GM21367 (cell line): Measurements from ENCODE around the gene GABRR1.
A peak's percentile ranks its signal among the peaks of the same experiment; 100 is the strongest.
"Not testable (repeated sequence)": the region's sequence is repeated elsewhere in the genome, so short reads cannot be mapped to it uniquely, and the experiment has no call there.

ENCODE experiments used
- ATAC-seq: cut with Tn5 transposase; IDR thresholded peaks from one replicate; pipeline ENCODE4 v1.9.1; 2021; ENCODE audit not compliant: unreplicated experiment

Gene GABRR1

DNA sequence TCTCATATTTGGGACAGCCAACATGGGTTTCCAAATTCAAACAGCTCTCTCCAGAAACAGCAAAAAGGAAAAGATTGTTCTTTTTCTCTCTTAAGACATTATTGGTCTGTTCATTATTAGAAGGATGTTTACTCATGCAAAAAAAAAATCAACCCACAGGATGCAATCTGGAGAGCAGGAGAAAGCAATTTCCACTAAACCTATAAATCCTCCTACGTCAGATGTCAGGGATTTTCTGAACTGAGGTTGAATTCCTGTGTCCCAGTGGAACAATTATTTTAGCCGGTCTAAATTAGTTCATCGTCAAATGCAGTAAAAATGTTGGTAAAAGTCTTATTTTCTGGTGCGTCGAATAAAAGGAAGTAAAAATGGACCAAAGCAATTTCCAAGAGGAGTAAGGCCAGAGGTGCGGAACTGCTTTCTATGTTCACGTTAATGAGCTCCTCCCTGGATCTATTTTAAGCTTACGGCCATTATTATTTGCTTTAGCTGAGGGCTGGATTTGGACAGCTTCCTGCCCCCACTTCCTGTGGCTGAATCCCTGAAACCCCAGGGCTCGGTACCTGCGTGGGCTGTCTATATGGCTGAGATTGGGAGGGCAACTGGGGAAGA lies at the start of gene GABRR1:
GABRR1 (minus strand) TSS at position 60 of the 612 bp plus-strand sequence; CDS start at position 24, 36 bp downstream.
- no peak for ATAC-seq

DNA sequence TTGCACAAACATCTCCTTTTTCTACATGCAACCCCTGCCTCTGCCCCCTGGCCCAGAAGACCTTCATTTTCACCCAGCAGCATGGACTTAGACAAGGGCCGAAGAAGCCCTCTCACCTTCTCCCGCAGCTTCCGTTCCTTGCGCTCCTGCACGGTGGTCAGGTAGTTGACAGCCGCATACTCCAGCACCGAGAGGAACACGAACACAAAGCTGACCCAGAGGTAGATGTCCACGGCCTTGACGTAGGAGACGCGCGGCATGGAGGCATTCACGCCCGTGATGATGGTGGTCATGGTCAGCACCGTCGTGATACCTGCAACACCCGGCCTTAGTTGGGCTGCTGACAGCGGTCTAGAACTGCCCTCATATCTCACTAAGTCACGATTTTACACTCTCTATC lies 47.1 kb upstream of the GABRR1 start:
- ATAC-seq: no peak

DNA sequence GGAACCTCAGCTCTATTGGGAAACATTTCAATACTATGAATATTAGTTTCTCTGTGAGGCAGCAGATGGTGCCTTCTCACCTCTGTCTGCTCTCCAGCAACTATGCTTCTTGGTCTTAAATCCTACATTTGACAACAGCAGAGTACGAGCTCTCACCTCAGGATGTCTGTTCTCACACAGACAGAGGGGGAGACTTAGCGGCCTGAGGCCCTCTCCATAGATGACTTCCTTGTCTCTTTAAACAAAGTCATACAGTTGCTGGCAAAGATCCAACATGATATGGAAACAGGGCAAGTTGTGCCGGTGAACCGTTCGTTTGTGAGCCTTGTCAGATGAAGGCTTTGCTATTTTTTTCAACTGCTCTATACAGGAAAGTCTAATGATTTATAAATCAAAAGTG lies 43.7 kb upstream of the GABRR1 start:
- no peak for ATAC-seq

DNA sequence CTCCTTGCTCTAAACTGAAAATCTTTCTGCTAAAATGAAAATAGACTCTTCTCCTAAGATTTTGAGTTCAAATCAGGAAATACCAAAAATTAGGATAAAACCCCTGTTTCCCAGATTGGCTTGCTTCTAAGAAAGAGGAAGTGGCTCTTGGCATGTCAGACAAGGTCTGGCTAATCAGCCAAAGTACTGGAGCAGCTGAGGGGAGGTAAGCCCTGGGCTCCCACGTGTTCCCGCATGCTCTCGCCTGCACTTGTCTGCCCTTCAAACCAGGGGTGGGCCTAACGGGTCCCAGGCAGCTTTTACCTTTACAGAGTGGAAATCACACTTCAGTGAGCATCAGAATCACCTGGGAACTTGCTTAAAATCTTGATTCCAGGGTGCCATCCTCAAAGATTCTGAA lies 43.2 kb upstream of the GABRR1 start:
- no peak for ATAC-seq

DNA sequence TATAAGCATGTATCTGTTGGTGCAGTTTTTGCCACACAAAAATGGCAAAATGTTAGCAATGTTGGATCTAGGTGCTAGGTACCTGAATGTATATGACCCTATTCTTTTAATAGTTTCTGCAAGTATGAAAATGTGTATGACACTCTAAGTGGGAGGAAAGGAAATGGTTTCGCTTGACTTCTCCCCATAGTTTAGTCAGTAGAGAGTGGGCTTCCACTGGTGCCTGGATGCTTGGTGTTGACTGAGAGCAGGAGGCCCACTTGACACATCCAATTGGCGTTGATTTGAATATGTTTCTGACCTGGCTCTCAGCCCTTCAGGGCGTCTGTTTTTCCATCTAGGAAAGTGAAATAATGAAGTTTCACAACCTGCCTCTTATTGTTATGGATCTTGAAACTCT lies 41.8 kb upstream of the GABRR1 start:
- peak; percentile 57 for ATAC-seq

DNA sequence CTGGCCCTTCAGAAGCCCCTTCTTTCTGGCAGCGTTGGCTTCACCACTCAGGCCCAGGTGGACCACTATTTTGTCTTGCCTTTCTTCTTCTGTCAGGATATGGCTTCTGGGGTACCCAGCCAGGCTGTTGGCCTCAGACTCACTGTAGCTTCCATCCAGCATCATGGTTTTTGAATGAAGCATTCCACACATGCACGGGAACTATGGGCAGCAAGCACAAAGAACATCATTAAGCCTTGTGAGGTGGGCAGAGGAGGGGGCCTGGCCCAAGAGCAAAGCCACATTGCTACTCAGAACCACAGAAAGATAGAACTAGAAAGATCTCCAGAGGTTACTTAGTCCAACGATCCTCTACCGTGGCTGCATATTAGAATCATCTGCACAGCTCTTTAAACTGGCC lies 40.6 kb upstream of the GABRR1 start:
- ATAC-seq: no peak

DNA sequence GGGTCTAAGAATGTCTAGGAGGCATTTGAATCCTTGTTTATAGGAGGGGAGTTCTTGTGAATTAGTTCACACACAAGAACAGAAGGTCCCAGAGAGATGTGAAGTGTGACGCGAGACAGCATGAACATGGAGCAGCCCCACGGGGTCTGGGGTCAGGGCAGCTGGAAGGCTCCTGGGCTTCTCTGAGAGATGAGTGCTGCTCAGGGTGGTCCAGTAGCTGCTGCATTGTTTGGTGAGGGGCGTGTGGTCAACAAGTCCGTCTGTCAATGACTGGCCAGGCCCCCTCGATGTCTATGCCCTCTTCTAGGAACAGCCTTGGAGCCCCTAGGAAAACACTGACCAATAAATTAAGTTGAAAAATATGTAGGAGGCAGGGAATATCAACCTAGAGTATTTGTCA lies 40.2 kb upstream of the GABRR1 start:
- ATAC-seq: no peak

DNA sequence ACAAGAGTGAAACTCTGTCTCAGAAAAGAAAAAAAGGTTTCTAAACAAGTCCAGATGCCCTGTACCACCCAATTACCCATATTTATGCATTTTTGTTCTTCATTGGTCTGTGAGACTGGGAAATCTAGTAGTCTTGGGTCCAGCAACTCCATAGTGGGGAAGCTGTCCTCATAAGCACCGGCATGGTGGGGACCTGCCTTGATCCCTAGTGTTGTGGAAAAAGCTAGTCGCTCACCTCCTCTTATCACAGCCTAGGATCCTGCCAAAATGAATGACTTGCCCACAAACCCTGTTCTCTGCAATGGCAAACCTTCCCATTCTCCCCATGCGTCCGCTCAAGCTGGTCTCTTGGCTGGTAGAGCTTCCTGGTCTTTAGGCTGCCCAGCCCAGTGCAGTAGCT lies 38.3 kb upstream of the GABRR1 start:
- ATAC-seq: no peak

DNA sequence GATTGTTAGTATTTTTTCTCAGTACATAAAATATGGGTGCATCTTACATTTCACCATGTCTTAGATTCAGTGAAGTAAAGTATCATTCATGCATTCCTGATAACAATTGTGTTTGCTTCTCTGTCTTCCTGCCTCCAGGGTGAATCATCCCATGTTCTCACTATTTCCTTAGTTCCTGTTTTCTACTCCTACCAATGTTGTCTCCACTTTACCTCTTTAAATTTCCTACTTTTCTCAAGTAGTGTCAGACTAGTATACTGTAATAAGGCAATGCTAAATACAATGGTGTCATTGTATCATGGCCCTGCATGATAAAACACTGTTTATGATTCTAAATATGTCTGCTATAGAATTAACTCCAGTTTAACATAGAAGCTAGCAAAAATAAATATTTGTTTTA lies 37.4 kb upstream of the GABRR1 start:
- no peak for ATAC-seq

DNA sequence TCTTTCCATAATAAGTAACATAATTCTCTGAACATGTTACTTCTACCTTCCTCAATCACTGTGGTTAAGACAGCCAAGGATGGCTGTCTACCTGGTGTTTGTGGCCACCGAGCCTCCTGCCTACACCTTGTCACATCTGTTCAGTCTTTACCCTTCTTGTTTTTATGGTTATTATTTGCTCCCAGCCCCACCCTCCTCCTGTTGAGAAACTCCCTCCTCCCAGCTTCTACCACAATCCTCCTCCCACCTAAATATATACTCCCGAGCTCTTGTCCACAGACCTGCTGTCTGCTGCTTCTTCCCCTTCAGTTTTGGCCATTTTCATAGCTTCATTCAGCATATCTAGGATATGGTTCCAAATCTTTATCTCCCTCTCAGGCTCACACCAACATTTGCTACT lies 35.7 kb upstream of the GABRR1 start:
- ATAC-seq: no peak

DNA sequence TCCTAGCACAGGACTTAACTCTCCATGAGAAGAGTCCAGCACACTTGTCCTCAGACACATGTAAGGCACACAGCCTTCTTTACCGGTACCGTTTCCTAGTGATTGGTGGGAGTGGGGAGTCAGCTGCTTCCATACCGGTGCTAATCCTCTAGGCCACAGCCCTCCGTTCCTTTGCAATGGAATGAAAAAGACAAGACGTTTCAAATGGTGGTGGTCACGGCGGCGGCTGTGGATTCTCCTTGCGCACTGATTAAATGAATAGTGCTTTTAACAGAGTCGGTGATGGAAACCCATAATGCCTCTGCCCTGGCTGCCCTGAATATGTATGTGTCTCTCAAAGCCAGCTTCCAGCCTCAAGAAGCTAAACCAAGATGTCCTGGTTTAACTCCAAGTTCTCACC lies 34.8 kb upstream of the GABRR1 start:
- ATAC-seq: no peak

DNA sequence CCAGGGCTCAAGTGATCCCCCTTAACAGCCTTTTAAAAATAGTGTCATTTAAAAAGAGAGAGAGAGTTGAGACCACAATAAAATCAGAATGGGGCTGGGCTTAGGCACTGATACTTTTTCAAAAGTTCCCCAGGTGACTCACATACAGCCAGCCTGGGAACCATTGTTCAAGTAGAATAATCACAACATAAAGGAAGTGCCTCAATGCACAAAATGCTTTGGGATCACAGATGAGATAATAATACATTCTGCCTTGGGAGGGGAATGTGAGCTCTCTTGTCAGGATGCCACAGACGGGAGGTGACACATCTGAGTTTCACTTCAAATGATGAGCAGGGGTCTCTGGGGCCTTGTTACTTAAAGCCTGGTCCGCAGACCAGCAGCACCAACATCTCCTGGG lies 34.0 kb upstream of the GABRR1 start:
- ATAC-seq: no peak

DNA sequence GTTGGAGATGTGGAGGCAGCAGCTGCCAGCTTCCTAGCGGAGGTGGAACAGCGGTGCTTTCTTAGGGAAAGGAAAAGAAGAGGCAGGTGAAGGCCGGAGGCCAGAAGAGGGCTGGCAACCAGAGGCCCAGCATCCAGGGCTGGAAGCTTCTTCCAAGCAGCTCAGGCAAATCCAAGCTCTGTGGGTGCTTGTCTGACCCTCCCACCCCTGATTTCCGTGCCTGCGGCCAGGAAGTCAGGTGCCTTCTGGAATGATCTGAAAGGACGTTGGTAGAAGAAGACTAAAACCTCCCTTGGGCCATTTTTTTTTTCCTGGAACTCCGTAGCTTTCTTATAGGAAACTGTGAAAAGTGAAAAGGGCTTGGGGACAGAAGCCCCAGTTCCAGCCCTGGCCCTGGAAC lies 33.1 kb upstream of the GABRR1 start:
- ATAC-seq: no peak

DNA sequence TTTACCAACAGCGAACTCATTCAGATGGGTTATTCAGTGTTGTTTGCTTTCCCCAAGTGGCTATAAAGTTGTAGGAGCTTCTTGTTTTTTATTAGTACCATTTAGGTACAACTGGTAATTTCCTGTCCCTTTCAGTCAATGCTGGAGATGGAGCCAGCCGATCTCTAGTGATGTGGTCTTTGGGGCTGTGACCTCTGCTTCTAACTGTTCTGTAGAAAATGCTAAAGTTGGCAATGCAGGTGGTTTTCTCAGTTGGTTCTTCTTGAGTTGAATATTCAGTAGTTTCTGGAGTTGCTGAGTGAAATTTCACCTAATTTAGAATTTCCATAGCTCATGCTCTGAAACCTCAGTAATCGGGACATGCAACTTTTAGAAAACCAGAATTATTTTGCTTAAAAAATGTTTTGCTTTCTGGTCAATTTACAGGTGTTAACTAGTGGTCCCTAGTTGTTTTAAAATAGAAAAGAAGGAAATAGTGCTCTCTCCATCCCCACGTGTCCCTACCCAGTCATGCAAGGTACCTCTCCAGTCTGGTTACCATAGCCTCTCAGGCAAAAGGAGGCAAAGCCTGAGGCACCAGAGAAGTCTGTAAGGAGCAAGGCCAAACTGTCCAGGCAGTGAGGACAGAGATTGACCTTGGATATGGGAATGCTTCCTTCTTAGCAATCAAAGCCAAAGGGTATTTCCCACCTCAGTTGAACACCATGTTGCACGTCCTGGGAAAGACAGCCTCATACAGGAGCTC lies 27.3 kb upstream of the GABRR1 start:
- no peak for ATAC-seq

DNA sequence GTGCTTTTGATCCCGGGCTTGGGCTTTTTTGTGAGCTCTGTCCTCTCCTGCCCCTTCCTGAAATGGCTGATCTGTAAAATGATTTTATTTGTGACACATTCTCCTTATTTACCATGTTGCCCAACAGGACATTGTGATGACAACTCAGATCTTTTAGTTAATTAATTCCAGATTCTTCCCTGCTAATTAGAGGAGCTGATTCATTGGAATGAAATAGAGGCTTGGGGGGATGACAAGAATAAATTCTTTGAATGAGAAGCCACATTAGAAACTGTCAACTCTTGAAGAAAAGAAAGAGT lies 26.1 kb upstream of the GABRR1 start:
- ATAC-seq: no peak

DNA sequence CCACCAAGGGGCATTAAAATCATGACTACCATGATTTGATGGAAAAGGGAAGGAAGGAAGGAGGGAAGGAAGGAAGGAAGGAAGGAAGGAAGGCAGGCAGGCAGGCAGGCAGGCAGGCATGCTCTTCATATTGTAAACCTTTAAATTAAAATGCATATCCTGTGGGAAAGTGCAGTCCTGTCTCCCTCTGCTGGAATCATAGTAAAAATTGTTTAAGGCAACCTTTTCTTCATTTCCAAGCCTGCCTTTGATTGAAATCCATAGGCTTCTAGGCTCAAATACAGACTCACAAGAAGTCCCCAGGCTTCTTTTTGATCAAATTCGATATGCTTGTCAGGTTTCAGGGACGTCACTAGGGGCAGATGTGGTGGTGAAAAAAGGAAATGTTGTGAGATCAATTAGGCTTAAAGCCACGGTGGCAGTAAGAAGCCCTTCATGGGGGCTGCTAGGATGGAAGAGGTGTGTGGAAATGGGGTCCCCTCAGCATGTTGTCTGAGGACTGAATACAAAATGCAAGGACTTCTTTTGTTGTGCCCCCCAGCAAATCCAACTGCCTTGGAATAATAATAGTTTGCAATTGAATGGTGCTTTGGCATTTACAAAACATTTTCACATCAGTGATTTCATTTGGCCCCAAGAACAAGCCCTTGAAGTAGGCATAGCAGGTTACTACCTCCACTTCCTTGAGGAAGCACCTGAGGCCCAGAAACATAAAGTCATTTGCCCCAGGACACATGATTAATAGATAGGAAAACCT lies 25.6 kb upstream of the GABRR1 start:
- ATAC-seq: no peak

DNA sequence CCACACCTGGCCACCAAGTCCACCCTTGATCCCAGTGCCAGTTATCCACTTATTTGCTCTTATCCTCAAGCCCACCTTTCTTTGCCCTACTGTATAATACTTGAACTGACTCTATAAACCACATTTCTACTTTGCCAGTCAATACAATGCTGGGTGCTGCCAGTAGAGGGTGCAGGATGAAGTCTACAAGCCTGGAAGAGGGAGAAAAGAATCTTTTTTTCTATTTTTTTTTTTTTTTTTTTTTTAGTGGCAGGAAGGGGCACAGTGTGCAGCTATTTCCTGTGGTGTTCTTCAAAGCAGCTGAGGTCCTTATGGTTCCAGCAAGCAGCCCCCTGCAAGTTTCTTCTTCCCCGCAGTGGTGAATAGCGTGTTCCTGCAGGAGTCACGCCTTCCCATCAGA lies 22.2 kb upstream of the GABRR1 start:
- ATAC-seq: no peak

DNA sequence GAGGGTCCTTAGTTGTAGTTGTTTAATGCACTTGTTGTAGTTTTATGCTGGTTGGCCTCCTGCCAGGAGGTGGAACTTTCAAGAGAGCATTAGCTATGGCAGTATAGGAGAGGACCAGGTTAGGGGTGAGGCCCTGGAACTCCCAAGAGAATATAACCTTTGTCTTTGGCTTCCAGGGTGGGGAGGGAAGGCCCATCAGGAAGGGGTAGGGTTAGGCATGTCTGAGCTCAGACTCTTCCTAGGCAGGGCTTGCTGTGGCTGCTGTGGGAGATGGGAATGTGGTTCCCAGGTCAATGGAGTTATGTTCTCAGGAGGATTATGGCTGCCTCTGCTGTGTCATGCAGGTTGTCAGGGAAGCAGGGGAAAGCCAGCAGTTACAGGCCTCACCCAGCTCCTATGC lies 20.0 kb upstream of the GABRR1 start:
- no peak for ATAC-seq

DNA sequence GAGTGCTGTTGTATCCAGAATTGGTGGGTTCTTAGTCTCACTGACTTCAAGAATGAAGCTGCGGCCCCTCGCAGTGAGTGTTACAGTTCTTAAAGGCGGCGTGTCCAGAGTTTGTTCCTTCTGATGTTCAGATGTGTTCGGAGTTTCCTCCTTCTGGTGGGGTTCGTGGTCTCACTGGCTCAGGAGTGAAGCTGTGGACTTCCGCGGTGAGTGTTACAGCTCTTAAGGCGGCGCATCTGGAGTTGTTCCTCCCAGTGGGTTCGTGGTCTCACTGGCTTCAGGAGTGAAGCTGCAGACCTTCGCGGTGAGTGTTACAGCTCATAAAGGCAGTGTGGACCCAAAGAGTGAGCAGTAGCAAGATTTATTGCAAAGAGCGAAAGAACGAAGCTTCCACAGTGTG lies 16.4 kb upstream of the GABRR1 start:
- not testable (repeated sequence) for ATAC-seq

DNA sequence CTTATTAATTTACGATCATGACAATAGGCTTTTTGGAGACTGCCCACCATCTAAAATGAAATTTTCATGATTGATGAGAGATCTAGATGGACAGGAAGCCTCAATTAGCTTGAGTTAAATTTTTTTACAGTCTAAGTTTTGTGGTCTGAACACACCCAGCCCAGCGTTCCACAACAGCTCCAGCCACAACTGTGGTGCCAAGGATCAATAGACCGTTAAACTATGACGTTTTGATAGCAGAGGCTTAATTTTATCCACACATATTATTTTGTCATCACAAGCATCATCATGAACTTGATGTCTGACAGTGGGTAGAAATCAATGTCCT lies 5.5 kb upstream of the GABRR1 start:
- ATAC-seq: no peak

DNA sequence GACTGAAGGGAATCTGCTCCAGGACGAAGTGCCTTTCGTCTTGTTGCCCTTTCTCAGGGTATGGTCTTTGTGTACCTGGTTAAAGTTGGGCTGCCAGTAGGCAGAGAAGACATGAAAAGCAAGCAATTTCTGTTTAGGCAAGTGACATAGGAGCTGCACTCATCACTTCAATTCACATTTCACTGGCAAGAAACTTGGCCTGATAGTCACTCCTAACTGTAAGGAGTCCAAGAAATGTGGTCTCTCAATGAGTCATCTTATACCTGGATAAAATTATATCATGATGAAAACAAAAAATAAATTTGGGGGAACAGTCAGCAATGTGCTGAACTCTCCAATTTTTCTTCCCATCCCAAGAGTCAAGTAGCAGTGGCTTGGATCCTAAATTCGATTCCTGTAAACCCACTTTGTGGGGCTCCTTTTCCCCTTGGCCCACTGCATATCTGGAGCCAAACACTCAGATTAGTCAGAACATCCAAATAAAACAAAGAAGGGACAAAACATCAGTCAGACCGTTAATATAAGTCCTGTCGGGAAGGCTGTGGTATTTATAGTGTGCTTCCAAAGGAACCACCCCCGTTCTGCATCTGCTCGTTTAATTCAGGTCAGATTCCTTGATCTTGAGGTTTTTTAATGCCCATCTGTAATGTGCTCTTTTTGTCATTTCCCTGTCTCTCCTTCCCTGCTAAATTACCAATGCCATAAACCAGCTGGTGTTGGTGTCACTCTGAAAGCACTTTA lies 5.0 kb upstream of the GABRR1 start:
- no peak for ATAC-seq

DNA sequence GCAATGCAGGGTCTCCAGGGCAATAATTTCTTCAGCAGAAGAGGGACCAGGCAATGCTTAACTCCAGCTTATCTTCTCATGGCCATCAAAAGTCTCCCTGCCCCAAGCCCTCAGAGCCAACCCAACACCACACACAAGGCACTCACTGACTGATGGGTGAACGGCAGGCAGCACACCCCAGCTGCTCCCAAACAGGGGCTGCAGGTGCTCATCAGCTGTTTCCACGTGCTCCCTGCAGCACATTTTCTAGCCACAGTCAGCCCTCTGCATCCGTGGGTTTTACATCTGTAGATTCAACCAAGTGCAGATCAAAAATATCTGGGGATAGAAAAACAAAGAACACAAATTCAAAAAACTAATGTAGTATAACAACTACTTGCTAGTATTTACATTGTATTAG lies 4.0 kb upstream of the GABRR1 start:
- no peak for ATAC-seq
